Measurements from ENCODE around the gene SELENOP.

SELENOP gene

GRCh38 chr5:42804717-42805339 lies 6.9 kb downstream of the SELENOP start:
- H3K4me1 ChIP-seq (ENCODE audit: insufficient read depth, insufficient read length) = no peaks in the 10 kb centered on the region
- H3K27me3 ChIP-seq (ENCODE audit: insufficient read depth, insufficient read length) = no peaks in the 10 kb centered on the region
- TF ChIP-seq SUZ12 (IDR thresholded peaks at IDR 0.05; ENCODE audit: extremely low read depth, insufficient read depth, insufficient read length) (no peak), YY1 (IDR thresholded peaks at IDR 0.05; ENCODE audit: insufficient read depth, insufficient read length) (no peak), ZNF274 (IDR thresholded peaks at IDR 0.05; ENCODE audit: low read depth, low read length) (no peak)
- no peak overlapping the region for H3K4me3 ChIP-seq (ENCODE audit: insufficient read length, low read depth)
- H3K9ac ChIP-seq (ENCODE audit: insufficient read length, low read depth) = no peak overlapping the region
- H3K36me3 ChIP-seq (ENCODE audit: insufficient read depth, insufficient read length, low read length) = no peaks in the 10 kb centered on the region
- H3K9me3 ChIP-seq (ENCODE audit: insufficient read depth, low read length) = no peaks in the 10 kb centered on the region
- no peak for DNase-seq (ENCODE audit: low read depth, low spot score)

- no peaks in the 10 kb centered on the region for H3K9me3 ChIP-seq (ENCODE audit: insufficient read depth, low read length)
- H3K27me3 ChIP-seq (ENCODE audit: insufficient read depth, insufficient read length) = no peaks in the 10 kb centered on the region
- H3K9ac ChIP-seq (ENCODE audit: insufficient read length, low read depth) = no peak overlapping the region
- no peak for DNase-seq (ENCODE audit: low read depth, low spot score)
- H3K36me3 ChIP-seq (ENCODE audit: insufficient read depth, insufficient read length, low read length) = no peaks in the 10 kb centered on the region
- H3K4me1 ChIP-seq (ENCODE audit: insufficient read depth, insufficient read length) = no peaks in the 10 kb centered on the region
- H3K4me3 ChIP-seq (ENCODE audit: insufficient read length, low read depth) = no peak overlapping the region
- TF ChIP-seq SUZ12 (IDR thresholded peaks at IDR 0.05; ENCODE audit: extremely low read depth, insufficient read depth, insufficient read length) (no peak), ZNF274 (IDR thresholded peaks at IDR 0.05; ENCODE audit: low read depth, low read length) (no peak)
These were observed 10.1 kb downstream of the SELENOP start for GRCh38 chr5:42801516-42802166.

- Histone ChIP-seq H3K9me3 (ENCODE audit: insufficient read depth, low read length) (no peaks in the 10 kb centered on the region), H3K4me3 (ENCODE audit: insufficient read length, low read depth) (no peak overlapping the region), H3K9ac (ENCODE audit: insufficient read length, low read depth) (no peak overlapping the region), H3K27me3 (ENCODE audit: insufficient read depth, insufficient read length) (no peaks in the 10 kb centered on the region), H3K36me3 (ENCODE audit: insufficient read depth, insufficient read length, low read length) (no peaks in the 10 kb centered on the region), H3K4me1 (ENCODE audit: insufficient read depth, insufficient read length) (no peaks in the 10 kb centered on the region)
- TF ChIP-seq ZNF274 (IDR thresholded peaks at IDR 0.05; ENCODE audit: low read depth, low read length) (no peak), SUZ12 (IDR thresholded peaks at IDR 0.05; ENCODE audit: extremely low read depth, insufficient read depth, insufficient read length) (no peak), YY1 (IDR thresholded peaks at IDR 0.05; ENCODE audit: insufficient read depth, insufficient read length) (no peak)
- no peak for DNase-seq (ENCODE audit: low read depth, low spot score)
These were observed 10.9 kb downstream of the SELENOP start for GRCh38 chr5:42800748-42801330.

- no peak overlapping the region for H3K4me3 ChIP-seq (ENCODE audit: insufficient read length, low read depth)
These were observed 12.0 kb downstream of the SELENOP start for GRCh38 chr5:42799668-42800114.

GRCh38 chr5:42799241-42799608 lies 12.5 kb downstream of the SELENOP start:
- H3K27me3 ChIP-seq (ENCODE audit: insufficient read depth, insufficient read length) = no peaks in the 10 kb centered on the region
- H3K4me3 ChIP-seq (ENCODE audit: insufficient read length, low read depth) = no peak overlapping the region
- no peak for DNase-seq (ENCODE audit: low read depth, low spot score)
- no peaks in the 10 kb centered on the region for H3K36me3 ChIP-seq (ENCODE audit: insufficient read depth, insufficient read length, low read length)
- no peaks in the 10 kb centered on the region for H3K9me3 ChIP-seq (ENCODE audit: insufficient read depth, low read length)
- H3K4me1 ChIP-seq (ENCODE audit: insufficient read depth, insufficient read length) = no peaks in the 10 kb centered on the region
- TF ChIP-seq ZNF274 (IDR thresholded peaks at IDR 0.05; ENCODE audit: low read depth, low read length) (no peak), YY1 (IDR thresholded peaks at IDR 0.05; ENCODE audit: insufficient read depth, insufficient read length) (no peak)
- no peak overlapping the region for H3K9ac ChIP-seq (ENCODE audit: insufficient read length, low read depth)

More at GRCh38 chr5:42799668-42800114, 12.0 kb downstream of the SELENOP start:
- Histone ChIP-seq H3K9ac (ENCODE audit: insufficient read length, low read depth) (no peak overlapping the region), H3K36me3 (ENCODE audit: insufficient read depth, insufficient read length, low read length) (no peaks in the 10 kb centered on the region), H3K4me1 (ENCODE audit: insufficient read depth, insufficient read length) (no peaks in the 10 kb centered on the region), H3K27me3 (ENCODE audit: insufficient read depth, insufficient read length) (no peaks in the 10 kb centered on the region), H3K9me3 (ENCODE audit: insufficient read depth, low read length) (no peaks in the 10 kb centered on the region)
- TF ChIP-seq YY1 (IDR thresholded peaks at IDR 0.05; ENCODE audit: insufficient read depth, insufficient read length) (no peak), ZNF274 (IDR thresholded peaks at IDR 0.05; ENCODE audit: low read depth, low read length) (no peak), SUZ12 (IDR thresholded peaks at IDR 0.05; ENCODE audit: extremely low read depth, insufficient read depth, insufficient read length) (no peak)
- DNase-seq (ENCODE audit: low read depth, low spot score) = no peak

- Histone ChIP-seq H3K36me3 (ENCODE audit: insufficient read depth, insufficient read length, low read length) (no peaks in the 10 kb centered on the region), H3K9ac (ENCODE audit: insufficient read length, low read depth) (no peak overlapping the region), H3K9me3 (ENCODE audit: insufficient read depth, low read length) (no peaks in the 10 kb centered on the region), H3K27me3 (ENCODE audit: insufficient read depth, insufficient read length) (no peaks in the 10 kb centered on the region), H3K4me3 (ENCODE audit: insufficient read length, low read depth) (no peak overlapping the region), H3K4me1 (ENCODE audit: insufficient read depth, insufficient read length) (no peaks in the 10 kb centered on the region)
- DNase-seq (ENCODE audit: low read depth, low spot score) = no peak
- TF ChIP-seq SUZ12 (IDR thresholded peaks at IDR 0.05; ENCODE audit: extremely low read depth, insufficient read depth, insufficient read length) = no peak
- TF ChIP-seq ZNF274 (IDR thresholded peaks at IDR 0.05; ENCODE audit: low read depth, low read length) = no peak
- no peak for TF ChIP-seq YY1 (IDR thresholded peaks at IDR 0.05; ENCODE audit: insufficient read depth, insufficient read length)
These were observed 13.1 kb downstream of the SELENOP start for GRCh38 chr5:42798284-42799240.

All from NT2/D1 (cell line).